ENCODE data around the gene PDP2.
"Not testable (repeated sequence)": the region's sequence is repeated elsewhere in the genome, so short reads cannot be mapped to it uniquely, and the experiment has no call there.

Gene PDP2

DNA sequence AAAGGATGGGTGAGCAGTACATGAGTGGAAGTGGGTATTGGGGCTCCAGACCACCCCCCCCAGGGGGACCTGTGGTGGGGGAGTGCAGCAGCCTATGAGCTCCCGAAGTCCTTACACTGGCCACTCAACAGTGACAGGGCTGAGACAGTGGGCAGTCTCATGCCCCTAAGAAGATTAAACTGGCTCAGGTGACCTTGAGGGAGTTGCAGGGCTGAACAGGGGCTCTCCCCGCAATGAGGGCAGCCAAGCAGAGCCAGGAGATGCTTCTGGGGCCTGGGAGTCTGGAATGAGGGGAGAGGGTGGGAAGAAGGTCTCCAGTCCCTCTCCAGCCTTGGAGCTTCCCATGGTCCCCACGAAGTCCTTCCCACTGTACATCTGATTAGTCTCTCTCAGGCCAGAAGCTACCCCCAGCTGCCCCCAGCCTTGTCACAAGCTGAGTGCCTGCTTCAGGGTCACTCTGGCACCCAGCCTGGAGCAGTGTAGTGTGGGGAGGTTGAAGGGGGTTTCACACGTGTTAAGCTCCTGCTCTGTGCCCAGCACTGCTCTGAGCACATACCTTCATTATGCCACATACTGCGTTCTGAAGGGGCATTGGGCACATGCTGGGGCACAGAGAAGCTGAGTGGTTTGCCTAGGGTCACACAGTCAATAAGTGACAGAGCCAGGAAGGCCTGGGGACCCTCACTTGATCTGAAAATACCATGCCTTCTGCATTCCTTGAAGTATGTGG is 39.4 kb downstream of the PDP2 start:
- no peak for DNase-seq (ENCODE audit: low read depth)

DNA sequence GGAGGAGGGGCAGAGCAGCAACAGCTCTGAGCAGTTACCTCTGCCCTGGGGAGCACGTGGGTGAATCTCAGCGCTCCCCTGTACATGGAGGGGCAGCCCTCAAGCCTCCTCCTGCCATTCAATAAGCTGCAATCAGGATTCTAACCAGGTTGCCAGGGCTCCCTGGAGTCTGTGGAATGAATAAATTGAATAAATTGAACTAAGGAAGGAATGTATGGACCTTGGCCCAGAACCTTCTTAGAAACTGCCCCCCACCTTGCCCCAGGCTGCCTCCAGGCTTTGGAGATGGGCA is 39.9 kb downstream of the PDP2 start:
- no peak for DNase-seq (ENCODE audit: low read depth)

DNA sequence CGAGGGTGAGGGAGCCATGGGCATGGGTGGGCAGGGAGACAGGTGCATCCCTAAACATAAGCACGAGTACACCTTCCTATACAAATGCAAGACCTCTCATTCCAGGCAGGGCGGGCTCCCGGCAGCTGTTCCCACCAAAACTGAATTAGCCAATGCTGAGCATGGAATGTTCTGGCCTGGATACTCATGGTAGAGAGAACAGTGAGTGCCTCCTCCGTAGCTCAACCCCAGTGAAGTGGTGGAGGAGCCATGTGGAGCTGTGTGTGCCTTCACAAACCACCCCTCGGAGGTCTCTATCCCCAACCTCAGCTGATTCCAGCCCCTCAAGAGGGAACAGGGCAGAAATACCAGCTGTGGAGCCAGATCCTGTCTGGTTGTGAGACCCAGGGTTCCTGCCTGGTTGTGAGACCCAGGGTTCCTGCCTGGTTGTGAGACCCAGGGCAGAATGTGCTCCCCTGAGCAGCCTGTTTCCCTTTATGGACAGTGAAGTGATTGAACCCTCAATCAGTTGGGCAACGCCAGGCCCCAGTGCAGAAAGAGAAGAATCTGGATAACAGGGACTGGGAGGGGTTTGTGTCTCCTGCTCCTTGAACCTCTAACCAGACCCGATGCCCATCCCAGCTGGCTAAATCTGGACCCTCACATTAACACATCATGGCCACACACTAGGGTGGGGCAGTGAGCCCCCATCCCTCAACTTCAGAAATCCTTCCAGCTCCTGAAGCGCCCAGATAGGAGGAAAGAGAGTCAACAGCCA is 40.8 kb downstream of the PDP2 start:
- no peak for DNase-seq (ENCODE audit: low read depth)

DNA sequence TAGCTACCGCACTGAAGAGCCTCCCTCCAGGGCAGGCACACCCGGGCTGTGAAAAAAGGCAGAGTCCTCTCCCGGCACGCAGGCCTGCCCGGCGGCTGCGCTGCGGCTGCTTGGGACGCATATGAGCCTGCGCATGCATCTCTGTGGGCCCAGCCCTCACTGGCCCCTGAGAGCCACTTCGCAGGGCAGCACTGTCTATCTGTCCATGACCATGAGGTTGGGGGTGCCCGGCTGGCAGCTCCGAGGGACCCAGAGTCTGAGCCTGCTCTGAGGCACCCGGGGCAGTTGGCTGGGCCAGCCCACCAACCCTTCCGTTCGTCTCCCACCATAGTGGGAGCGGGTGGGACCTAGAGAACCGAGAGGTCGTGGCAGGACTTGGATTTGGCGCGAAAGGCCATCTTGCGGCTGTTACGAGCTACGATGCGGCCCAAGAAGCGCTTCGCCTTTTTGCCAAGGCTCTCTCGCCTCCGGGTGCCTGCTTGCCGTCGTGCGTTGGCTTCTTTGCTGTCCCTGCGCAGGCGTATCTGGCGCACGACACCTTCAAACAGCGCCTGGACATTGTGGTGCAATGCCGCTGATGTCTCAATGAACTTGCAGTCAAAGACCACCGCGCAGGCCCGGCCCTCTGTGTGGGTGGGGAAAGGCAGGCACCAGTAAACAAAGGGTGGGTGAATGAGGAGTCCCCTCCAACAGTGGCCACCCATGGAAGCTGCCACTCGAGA is 41.6 kb downstream of the PDP2 start:
- no peak for DNase-seq (ENCODE audit: low read depth)

DNA sequence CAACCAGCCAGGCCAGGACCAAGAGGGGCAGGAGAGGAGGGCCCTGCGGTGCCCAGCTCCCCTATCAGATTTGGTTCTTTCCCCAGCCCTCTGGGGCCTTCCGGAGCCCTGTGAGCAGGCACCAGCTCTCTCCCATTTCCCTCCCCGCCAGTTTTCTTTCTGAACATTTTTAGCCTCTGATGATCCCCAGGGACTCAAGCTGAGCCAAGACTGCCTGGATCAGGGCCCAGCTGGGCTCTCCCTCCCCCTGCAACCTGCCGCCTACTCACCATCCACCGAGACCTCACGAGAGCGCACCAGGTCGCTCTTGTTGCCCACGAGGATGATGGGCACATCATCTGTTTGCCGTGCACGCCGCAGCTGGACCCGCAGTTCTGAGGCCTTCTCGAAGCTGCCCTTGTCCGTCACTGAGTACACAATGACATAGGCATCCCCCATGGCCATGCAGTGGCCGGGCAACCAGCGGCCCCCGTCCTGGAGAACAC is 43.0 kb downstream of the PDP2 start:
- no peak for DNase-seq (ENCODE audit: low read depth)

DNA sequence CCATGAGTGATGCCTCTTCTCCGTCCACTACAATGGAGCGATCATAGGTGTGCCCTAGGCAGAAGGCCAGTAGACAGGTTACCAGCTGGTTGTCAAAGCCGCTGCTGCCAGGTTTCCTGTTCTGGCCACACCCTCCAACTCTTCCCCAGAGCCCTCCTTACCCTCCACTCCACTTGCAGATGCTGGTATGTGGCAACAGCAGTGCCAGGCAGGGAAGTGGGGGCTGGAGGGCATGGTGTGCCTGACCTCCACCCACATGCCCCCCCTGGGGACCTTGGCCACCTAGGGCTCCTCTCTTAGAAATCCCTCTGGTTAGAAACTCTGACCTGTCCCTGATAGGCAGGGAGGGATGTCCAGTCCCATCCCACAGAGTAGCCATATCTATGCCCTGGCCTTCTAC is 43.6 kb downstream of the PDP2 start:
- no peak for DNase-seq (ENCODE audit: low read depth)

DNA sequence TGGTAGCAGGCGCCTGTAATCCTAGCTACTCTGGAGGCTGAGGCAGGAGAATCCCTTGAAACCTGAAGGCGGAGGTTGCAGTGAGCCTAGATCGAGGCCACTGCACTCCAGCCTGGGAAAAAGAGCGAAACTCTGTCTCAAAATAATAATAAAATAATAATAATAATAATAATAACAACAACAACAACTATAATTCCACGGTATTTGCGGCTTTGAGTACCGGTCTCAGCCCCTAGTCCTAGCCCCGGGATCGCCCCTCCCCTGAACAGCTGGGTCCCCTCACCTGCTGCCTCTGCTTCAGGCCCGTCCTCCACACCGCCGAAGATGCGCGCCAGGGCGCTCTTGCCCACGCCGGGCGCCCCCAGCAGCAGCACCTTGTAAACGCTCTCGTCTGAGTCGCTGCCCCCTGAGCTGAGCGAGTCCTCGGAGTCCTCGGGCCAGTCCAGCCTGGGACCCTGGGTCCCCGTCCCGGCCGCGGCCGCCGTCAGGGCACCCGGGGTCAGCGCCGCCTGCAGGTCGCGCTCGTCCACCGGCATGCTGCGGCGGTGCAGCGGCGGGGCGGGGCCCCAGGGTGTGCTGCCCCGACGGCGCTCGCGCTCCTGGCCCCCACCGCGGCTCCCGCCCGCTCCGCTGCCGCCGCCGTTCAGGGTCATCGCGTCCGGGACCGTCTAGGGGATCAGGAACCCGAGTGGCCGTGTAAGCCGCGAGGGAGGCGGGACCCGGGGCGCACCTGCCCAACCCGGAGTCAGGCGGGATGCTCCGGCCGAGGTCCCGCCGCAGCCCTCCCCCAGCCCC is 44.4 kb downstream of the PDP2 start:
- no peak for DNase-seq (ENCODE audit: low read depth)

DNA sequence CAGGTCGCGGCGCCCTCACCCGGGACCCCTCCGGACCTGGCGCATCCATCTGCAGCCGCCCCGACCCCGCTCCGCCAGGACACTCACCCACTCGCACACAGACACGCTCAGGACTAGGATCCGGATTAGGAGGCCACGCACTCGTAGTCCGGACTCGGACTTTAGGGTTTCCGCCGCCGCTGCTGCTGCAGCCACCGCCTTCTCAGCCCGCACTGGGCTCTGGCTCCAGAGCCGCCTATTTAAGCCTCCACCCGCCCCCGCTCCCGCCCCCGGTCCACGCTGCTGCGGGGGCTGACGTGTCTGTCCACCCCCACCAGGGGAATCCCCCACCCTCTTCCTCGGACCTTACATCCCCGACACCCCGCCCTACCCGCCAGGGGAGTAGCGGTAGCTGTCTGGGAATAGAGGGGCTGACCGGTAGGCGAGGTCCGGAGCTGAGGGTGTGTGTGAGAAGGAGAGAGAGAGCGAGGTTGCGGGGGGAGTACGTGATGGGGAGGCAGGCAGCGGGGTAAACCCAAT is 45.1 kb downstream of the PDP2 start, which contains the start of gene RRAD:
Gene RRAD, minus strand, starts transcription at position 214 of the 519 bp plus-strand sequence. CDS start 356 bp downstream, outside the sequence.
- no peak for DNase-seq (ENCODE audit: low read depth)

DNA sequence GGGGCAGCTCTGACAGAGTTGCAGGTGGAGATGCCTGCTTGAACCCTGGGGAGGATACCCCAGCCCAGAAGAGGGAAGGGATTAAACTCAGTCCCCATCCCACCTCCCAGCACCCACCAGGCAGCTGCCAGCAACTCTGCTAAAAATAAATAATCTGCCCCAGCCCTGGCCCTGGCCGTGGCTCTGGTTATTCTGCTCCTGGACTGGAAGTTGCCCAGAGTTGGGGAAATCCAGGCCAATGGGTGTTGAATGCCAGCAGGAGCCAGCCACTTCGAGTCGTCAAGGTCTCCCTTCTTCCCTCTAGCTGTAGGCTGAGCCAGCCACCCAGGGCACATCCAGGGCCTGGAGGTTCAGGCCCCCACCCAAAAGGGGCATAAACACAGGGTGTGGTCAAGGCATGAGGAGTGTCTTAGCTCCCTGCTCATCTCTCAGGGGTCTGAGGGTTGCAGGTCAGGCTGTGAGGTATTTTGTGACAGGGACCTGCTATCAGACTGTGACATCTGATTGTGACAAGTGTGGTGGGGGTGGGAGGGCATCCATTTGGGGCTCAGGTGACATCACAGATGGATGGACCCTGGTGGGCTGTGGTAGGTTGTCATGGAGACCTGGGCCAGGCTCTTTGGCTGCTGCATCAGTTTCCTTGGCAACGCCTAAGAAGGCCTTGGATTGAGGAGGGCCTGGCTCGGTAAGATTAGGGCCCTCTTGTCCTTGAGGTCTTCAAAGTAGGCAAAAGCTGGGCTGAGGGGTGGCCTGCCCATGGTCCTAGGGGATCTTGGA is 46.0 kb downstream of the PDP2 start:
- DNase-seq (ENCODE audit: low read depth), result no peak

DNA sequence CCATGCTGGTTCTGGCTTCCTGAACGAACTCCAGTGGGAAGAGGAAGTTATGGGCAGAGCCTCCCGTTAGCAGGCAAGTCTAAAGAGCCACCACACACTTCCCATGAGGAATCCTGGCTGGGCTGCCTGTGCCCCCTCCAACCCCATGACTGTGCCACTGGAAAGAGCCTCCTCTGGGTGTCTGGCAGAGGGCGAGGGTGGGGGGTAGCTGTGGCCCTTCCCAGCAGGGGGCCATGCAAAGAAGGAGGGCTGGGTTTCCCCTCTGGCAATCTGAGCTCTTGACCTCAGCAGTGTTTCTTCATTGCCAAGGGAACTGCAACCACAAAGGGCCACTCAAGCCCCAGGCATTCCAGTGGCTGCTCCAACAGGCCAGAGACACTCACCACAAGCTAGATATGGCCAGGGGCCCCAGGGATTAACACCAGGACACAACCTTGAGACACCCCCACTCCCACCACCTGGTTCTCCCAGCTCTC is 46.7 kb downstream of the PDP2 start:
- peak; percentile 92 for DNase-seq (ENCODE audit: low read depth)

DNA sequence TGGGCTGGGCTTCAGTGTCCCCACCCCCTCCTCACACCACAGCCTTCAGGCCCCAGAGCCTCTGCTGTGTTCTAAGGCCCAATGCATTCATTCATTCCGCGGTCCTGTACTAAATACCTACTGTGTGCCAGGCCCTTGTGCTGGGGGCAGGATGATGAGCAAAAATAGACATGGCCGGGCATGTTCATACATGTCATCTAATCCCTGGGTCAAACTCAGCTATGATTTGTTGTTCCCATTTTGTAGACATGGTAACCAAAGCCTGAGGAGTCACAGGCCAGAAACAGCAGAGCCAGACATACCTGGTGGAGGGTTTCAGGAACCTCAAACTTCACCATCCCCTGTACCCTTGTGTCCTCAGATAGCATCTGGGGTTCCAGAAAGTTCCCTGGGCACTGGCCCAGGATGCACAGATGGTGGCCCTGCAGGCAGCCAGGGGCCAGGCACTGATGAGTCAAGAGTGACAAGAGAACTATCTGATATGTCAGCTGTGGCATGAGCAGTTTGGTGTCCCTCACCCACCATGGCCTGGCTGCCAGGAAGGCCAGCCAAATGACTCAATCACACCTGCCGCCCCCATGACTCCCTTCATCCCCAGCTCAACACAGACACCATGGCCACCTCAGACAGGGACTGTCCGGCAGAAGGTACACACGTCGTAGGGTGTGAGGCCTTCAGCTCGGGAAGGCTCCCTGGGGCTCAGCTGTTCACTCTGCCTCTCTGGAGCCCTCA is 47.8 kb downstream of the PDP2 start:
- DNase-seq (ENCODE audit: low read depth), result no peak

DNA sequence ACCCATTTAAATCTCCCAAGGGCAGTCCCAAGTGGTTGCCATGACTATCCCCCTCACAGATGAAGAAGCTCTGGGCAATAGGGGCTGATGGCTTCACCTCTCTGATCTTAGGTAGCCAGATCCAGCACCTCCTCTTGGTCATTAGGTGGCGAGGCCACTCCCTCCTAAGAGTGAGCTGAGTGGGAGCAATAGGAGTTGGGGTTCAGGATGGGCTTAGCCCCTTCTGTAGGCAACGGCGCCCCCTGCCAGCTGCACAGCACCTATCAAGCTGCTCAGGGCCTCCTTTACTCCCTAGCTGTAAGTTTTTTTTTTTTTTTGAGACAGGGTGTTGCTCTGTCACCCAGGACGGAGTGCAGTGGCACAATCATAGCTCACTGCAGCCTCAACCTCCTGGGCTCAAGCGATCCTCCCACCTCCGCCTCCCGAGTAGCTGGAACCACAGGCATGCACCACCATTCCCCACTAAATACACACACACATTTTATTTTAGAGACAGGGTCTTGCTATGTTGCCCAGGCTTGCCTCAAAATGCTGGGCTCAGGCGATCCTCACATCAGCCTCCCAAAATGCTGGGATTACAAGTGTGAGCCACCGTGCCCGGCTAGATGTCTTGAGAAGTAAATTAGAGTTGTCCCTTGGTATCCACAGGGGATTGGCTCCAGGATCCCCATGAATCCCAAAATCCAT is 48.5 kb downstream of the PDP2 start:
- DNase-seq (ENCODE audit: low read depth), result no peak

DNA sequence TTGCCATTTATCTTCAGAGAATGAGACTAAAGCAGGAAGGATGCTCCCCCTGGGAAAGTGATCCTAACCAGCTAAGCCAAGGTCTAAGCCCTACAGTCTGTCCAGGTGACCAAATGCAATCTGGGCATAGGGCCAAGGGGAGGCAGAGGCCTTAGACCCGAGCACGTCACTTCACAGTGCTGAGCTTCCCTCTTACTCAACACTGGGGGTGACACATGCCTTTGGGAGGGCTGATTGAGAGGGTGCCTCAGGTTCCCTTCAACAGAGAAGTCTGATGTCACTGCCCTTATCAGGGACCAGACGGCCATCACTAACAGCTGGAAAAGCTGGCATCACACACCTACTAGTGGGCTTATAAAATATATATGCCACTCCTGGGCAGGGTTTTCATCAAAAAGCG is 49.9 kb downstream of the PDP2 start:
- no peak for DNase-seq (ENCODE audit: low read depth)

DNA sequence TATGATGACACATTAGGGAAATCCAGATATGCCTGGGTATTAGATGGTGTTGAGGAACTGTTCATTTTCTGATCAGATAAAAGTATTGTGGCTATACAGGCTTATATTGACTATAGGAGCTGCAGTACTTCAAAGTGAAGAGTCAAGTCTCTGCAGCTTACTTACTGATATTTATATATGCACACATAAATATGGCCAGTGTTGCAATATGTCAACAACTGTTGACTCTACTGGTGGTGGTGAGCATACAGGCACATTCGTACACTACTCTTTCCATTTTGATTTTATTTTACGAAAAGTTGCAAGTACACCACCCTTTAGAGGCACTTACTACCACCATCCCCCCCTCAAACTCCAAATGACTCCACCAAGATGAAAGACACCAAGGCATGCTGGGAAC is 51.4 kb downstream of the PDP2 start:
- DNase-seq (ENCODE audit: low read depth), result no peak

DNA sequence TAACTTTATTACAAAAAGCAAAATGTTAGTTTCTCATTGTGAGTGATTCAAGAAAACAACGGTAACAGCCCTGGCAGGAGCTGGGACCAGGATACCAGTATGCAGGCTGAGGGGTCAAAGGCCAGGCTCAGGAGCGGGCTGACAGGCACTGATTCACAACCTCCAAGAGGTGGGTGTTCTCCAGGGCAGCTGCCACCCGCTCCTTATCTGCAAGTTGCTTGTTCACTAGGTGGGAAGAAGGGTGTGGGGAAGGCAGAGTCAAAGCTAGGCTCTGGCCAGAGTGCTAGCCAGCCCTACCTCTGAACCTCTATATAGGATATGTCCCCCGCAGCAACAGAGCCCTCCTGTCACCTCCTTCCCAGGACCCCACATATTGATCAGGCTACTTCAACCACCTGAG is 51.8 kb downstream of the PDP2 start:
- DNase-seq (ENCODE audit: low read depth), result no peak

DNA sequence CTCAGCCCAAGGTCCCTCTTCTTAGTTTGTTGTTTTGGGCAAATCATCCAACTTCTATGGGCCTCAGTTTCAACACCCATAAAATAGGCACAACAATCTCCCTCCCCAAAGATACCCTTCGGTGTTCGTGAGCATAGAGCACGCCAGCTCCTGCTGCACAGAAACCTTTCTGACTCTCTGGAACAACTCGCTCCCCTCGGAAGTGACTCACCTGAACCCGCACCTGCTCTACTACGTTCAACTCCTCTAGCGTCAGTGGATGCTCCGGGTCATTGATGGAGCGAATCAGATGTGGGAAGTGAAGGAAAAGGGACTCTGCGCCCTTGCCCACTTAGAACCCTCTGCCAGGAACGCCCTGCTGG is 53.4 kb downstream of the PDP2 start:
- no peak for DNase-seq (ENCODE audit: low read depth)

DNA sequence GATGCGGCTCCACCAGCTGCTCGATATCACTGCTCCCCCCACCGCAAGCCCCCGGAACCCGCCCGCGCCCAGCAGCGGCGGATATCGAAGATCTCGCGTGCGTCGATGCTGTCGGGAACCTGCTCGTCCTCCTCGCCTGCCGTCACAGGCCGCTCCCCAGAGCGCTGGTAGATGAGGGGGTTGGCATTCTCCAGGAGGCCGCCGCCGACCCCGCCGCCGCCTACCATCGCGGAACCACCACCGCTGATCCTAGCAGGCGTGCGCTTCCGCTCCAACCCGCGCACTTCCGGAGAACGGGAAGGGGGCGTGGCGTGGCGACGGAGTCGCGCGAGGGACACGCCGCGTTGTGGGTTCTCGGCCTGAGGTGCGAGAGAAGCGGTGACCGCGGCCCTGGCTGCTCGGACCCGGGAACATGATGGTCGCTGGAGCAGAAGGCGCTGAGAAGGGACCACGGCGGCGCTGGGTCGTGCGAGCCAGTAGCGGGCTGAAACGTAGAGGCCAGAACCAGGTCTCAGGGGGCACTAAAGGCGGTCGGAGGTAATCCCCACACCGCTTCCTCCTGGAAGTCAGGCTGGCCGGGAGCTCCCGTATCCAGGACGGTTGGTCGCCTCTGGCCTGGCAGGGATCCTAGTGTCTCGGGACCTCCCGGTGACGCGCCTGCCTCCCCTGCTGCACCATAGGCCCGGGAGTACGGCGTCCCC is 54.0 kb downstream of the PDP2 start, which contains the start of gene CIAO2B:
Gene CIAO2B, minus strand, starts transcription at position 265 of the 701 bp plus-strand sequence. Its CDS starts 38 bp downstream, at position 227.
- no peak for DNase-seq (ENCODE audit: low read depth)

DNA sequence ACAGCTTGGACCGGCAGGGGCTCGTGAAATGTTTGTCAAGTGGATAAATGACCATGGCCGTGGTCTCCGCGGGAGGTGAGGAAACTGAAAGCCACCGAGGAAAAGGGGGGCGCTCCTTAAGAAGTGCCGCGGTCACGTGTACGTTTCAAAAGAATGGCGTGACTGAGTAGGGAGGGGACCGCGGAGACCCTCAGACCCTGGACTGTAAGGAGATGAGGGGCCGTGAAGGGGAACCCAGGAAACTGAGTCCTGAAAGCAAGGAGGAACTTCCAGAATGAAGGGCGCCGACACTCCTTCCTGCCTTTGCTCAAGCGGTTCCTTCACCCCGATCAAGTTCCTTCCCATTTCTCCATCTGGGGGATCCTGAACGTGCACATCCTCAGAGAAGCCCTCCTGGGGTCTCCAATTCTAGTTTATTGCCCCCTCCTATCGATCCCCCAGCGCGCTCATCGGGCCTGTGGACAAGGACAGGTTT is 54.6 kb downstream of the PDP2 start:
- not testable (repeated sequence) for DNase-seq (ENCODE audit: low read depth)
